ENCODE data around the gene LGI1.

DNA sequence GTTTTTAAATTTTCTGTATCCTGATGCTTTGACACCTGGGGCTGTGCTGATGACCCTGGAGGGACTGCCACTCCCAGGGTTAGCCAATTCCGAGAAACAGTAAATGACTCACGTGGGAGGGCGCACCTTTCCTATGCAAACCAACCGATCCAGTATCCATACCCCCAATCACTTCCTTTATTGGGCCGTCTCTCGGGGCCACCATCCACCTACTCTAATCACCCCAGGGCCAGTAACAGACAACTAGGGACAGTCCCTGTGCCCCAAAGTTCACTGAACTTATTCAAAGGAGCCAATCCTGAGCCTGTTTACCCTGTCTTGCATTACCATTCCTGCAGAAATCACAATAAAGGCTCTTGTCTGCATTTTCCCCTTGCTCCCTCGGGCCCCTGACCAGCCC is 6.6 kb upstream of the LGI1 start:
- no peak for TF ChIP-seq CTCF (IDR thresholded peaks at IDR 0.05; ENCODE audit: poor library complexity, severe bottlenecking)
- TF ChIP-seq RAD21 (conservative IDR thresholded peaks at IDR 0.05), result no peak
- TF ChIP-seq TAF1 (IDR thresholded peaks at IDR 0.05; ENCODE audit: low read depth), result no peak
- no peak for TF ChIP-seq MXI1 (conservative IDR thresholded peaks at IDR 0.05; ENCODE audit: poor library complexity, severe bottlenecking)
- TF ChIP-seq EZH2 (IDR thresholded peaks at IDR 0.05; ENCODE audit: borderline replicate concordance, insufficient read depth, low read length, poor library complexity, severe bottlenecking), result no peak
- no peak for TF ChIP-seq POLR2AphosphoS5 (IDR thresholded peaks at IDR 0.05)
- TF ChIP-seq, protein P1, sequence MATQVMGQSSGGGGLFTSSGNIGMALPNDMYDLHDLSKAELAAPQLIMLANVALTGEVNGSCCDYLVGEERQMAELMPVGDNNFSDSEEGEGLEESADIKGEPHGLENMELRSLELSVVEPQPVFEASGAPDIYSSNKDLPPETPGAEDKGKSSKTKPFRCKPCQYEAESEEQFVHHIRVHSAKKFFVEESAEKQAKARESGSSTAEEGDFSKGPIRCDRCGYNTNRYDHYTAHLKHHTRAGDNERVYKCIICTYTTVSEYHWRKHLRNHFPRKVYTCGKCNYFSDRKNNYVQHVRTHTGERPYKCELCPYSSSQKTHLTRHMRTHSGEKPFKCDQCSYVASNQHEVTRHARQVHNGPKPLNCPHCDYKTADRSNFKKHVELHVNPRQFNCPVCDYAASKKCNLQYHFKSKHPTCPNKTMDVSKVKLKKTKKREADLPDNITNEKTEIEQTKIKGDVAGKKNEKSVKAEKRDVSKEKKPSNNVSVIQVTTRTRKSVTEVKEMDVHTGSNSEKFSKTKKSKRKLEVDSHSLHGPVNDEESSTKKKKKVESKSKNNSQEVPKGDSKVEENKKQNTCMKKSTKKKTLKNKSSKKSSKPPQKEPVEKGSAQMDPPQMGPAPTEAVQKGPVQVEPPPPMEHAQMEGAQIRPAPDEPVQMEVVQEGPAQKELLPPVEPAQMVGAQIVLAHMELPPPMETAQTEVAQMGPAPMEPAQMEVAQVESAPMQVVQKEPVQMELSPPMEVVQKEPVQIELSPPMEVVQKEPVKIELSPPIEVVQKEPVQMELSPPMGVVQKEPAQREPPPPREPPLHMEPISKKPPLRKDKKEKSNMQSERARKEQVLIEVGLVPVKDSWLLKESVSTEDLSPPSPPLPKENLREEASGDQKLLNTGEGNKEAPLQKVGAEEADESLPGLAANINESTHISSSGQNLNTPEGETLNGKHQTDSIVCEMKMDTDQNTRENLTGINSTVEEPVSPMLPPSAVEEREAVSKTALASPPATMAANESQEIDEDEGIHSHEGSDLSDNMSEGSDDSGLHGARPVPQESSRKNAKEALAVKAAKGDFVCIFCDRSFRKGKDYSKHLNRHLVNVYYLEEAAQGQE (IDR thresholded peaks at IDR 0.05; ENCODE audit: borderline replicate concordance), result no peak
- TF ChIP-seq EP300 (conservative IDR thresholded peaks at IDR 0.05; ENCODE audit: poor library complexity, severe bottlenecking), result no peak
